ENCODE data around the gene PDCD1.
"Not testable (repeated sequence)": the region's sequence is repeated elsewhere in the genome, so short reads cannot be mapped to it uniquely, and the experiment has no call there.

The PDCD1 gene

DNA sequence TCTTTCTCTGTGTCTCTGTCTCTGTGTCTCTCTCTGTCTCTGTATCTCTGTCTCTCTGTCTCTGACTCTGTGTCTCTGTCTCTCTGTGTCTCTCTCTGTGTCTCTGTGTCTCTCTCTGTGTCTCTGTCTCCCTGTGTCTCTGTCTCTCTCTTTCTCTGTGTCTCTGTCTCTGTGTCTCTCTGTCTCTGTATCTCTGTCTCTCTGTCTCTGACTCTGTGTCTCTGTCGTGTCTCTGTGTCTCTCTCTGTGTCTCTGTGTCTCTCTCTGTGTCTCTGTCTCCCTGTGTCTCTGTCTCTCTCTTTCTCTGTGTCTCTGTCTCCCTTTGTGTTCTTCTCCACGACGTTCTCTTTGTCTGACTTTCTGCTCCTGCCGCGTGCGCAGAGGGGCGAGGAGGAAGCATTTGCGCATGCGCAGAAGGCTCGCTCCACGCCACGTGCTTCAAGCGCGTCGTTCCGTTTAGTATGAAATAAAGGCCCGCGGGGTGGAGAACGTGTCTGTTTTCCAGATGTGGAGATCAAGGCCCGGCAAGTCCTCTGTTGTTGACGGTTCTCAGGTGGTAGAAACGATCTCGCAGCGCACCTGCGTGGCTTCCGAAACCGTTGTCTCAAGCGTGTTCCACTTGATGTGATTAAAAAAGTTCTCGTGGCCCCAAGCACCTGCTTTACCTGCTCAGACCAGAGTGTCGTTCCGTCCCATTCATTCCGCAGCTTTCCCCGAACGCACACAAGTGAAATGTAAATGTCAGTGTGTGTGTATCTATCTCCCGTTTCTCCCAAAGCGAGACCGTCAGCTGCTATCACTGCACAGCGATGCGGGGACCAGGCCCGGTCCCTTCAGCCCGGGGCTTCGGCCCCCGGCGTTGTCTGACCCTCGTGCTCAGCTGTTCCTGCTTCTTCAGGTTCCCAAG is 34.9 kb downstream of the PDCD1 start:
- not testable (repeated sequence) for DNase-seq

DNA sequence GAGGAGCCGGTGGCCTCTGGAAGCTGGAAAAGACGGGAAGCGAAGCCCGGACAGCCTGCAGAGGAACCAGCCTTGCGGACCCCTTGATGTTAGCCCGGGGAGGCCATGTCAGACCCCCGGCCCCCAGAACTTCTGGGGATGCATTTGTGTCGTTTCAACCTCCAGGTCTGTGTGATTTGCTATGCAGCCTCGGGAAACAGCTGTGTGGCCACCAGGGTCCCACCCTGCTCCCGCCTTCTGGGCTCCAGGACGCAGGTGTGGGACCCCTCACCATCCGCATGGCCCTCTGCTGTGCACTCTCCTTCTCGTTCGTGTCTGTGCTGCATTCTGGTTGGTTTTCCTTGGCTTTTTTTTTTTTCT is 36.5 kb downstream of the PDCD1 start:
- no peak for DNase-seq

DNA sequence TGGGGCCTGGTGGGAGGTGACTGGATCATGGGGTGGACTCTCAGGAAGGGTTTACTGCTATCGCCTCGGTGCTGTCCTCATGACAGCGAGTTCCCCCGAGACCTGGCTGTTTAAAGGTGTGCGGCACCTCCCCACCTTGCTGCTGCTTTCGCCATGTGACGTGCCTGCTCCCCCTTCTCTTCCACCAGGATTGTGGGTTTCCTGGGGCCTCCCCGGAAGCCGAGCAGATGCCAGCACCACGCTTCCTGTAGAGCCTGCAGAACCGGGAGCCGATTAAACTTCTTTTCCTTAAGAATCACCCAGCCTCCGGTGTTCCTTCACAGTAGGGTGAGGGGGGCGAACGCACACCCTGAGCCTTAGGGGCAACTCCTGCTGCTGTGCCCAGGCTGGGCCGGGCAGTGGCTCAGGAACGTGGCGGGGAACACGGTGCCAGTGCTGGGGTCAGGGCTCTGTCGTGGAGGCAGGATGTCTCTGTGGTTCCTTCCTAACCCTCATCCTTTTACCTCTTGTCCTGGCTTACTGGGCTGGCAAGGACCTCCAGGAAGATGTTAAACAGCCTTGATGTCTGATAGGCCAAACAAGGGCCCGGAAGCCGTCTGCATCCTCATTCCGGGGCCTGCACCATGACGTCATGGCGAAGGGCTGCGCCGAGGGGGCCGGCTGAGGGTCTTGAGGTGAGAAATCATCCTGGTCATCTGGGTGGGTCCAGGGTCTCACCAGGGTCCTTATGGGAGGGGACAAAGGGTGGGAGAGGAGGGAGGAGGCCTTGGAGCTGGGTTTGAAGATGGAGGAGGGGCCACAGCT is 37.0 kb downstream of the PDCD1 start:
- no peak for DNase-seq

DNA sequence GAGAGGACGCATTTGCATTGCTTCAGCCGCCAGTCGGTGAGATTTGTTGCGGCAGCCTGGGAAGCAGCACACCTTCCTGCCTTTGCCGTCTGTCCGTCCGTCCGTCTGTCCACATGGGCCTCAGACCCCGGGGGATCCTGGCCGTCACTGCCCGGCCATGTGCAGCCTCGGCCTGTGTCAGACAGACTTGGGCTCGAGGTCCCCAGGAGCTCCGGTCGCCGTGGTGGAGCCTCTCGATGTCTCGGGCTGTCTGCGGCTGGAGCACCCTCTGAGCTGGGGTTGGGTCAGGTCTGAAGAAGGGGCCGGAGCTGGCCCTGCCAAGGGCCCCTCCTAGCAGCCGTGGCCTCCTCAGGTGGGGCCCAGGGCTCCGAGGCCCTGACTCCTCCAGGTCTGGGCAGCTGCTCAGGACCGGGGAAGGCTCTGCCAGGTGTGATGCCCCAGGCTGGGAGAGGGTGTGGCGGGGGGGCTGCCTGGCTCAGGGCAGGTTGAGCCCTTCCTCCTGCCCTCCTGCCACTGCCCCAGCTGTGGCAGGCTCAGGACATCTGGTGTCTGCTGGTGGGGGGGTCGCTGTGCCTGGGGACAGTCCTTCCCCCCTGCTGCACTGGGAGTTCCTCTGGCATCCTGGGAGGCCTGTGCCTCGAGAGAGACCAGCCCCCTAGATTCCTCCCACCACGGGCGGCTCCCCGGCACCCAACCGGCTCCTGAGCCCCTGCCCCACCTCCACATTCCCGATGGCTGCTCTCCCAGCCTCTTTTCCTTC is 37.9 kb downstream of the PDCD1 start:
- no peak for DNase-seq

DNA sequence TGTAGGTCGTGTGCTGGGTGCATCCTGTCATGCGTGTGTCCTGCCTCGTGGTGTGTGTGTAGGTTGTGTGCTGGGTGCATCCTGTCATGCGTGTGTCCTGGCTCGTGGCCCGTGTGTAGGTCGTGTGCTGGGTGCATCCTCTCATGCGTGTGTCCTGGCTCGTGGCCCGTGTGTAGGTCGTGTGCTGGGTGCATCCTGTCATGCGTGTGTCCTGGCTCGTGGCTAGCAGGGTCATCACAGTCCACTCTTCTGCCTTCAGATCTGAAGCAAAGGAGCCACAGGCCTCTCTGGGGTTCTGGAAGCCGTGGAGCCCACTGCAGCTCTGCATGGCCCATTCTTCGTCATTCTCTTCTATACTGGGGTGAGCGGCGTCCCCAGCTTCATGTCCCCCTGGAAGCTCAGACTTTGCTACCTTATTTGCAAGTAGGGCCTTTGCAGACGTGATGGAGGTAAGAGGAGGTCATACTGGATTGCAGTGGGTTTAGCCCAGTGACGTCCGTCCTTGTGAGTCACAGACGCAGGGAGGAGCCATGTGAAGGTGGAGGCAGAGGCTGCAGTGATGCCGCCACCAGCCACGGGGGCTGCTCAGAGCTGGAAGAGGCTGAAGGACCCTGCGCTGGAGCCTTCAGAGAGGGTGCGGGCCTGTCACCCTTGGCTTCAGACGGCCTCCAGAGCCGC is 38.6 kb downstream of the PDCD1 start:
- not testable (repeated sequence) for DNase-seq

DNA sequence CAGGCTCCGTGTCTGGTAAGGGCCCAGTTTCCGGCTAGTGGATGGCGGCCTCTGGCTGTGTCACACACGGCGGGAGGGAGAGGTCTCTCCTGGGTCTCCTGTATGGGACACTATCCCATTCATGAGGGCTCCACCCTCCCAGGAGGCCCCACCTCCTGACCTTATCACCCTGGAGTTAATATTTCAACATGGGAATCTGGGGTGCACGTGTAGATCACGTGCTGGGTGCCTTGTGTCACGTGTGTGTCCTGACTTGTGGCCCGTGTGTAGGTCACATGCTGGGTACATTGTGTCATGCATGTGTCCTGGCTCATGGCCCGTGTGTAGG is 39.8 kb downstream of the PDCD1 start:
- DNase-seq = no peak

DNA sequence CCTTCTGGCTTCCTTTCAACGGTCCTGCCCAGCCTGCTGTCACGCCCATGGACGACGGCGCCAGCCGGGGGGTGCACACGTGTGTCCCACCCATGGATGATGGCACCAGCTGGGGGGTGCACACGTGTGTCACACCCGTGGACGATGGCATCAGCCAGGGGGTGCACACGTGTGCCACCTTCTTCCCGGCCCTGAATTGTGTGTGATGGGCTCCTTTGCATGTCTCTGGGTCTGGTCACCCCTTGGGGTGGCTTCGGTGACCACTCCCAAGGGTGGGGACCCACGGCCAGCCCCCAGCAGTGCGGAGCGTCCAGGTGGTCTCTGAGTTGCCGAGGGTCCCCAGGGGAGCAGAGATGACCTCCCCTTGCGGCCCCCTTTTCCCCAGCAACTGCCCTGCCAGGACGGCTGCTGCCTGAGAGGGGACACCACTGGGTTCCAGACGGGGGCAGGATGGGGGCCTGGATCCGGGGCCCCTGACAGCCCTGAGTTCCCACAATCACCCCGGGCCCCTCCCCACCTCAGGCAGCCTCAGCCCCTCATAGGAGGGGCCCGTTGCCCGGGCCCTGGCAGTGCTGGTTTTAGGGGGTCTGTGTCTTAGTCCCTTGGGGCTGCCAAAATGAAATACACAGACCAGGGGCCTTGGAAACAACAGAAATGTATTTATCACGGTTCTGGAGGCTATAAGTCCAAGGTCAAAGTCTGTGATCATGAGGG is 40.3 kb downstream of the PDCD1 start:
- no peak for DNase-seq

DNA sequence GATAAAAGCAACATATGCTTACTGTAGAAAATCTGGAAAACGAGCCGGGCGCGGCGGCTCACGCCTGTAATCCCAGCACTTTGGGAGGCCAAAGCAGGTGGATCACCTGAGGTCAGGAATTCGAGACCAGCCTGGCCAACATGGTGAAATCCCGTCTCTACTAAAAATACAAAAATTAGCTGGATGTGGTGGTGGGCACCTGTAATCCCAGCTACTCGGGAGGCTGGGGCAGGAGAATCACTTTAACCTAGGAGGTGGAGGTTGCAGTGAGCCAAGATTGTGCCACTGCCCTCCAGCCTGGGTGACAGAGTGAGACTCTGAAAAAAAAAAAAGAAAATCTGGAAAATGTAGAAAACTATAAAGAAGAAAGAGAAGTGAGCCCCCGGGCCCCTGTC is 40.9 kb downstream of the PDCD1 start:
- not testable (repeated sequence) for DNase-seq

DNA sequence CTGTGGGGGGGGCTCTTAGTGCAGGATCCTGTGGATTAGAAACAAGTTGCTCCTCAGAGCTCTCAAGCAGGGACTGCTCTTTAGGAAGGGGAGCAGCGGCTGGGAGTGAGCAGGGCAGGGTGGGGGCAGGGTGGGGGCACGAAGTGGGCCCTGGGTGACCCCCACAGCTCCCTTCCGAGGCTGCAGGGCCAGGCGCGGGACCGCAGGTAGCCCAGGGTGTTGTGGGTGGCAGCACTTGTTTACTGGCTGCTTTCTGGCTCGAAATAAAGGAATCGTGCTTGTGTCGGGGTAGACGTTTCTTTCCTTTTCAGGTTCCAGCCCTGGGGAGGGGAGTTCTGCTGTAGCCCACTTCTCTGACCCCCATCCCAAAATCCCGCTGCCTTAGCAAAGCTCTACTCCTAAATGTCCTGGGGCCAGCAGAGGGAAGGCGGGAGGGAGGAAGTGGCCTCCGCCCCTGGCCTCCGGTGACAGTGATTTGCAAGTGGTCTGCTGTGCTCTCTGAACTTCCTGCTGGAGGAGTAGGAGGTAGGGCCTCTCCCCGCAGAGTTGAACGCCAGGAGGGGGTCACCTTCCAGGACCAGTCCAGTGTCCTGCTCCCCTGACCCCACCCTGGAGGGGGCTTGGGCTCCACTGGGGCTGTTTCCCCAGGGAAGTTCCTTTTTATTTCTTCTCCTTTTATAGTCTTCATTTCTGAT is 41.4 kb downstream of the PDCD1 start:
- no peak for DNase-seq

DNA sequence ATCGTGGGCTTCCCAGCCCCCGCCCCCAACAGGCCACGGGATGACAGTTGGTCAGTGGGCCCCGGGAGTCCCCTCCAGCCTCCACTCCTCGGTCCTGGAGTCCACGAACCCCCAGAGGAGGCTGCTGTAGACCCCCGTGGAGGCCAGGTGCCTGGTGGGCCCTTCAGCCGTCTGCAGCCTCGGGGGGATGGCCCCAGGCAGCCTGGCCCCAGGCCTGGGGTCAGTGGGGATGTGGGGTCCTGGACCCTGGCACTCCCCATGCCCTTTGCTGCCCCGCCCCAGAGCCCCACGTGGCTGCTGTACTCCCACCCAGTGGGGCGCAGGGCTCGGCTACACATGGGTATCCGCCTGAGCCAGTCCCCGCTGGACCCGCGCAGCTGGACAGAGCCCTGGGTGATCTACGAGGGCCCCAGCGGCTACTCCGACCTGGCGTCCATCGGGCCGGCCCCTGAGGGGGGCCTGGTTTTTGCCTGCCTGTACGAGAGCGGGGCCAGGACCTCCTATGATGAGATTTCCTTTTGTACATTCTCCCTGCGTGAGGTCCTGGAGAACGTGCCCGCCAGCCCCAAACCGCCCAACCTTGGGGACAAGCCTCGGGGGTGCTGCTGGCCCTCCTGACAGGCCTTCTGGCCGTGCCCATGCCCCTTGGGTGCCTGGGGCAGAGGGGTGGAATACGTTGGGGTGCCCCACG is 42.1 kb downstream of the PDCD1 start:
- DNase-seq = no peak

DNA sequence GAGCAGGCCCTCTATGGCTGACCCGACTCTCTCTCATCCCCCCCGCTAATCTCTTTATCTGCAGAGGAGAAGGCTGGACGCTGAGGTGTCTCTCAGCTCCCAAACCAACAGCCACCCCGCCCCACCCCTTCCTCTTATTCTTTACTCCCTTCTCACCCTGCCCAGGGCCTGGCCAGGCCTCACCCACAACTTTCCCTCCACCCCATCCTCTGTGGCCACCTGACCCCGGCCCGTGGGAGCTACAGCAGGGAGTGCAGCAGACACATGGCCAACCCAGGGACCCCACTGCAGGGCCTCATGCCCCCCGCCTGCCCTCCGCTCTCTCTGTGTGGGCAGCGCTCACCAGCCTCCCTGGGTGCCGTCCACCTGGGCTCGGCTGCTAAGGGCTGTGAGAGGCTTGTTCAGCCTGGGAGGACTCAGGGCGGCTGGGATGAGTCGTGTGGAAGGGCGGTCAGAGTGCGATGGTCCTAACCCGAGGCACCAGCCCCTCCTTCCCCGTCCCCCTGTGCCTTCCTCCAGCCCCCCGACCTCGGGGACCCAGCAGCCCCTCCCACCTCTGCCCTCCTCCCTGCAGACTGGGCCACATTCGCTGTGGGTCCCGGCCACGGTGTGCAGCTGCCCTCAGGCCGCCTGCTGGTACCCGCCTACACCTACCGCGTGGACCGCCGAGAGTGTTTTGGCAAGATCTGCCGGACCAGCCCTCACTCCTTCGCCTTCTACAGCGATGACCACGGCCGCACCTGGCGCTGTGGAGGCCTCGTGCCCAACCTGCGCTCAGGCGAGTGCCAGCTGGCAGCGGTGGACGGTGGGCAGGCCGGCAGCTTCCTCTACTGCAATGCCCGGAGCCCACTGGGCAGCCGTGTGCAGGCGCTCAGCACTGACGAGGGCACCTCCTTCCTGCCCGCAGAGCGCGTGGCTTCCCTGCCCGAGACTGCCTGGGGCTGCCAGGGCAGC is 42.9 kb downstream of the PDCD1 start:
- no peak for DNase-seq

DNA sequence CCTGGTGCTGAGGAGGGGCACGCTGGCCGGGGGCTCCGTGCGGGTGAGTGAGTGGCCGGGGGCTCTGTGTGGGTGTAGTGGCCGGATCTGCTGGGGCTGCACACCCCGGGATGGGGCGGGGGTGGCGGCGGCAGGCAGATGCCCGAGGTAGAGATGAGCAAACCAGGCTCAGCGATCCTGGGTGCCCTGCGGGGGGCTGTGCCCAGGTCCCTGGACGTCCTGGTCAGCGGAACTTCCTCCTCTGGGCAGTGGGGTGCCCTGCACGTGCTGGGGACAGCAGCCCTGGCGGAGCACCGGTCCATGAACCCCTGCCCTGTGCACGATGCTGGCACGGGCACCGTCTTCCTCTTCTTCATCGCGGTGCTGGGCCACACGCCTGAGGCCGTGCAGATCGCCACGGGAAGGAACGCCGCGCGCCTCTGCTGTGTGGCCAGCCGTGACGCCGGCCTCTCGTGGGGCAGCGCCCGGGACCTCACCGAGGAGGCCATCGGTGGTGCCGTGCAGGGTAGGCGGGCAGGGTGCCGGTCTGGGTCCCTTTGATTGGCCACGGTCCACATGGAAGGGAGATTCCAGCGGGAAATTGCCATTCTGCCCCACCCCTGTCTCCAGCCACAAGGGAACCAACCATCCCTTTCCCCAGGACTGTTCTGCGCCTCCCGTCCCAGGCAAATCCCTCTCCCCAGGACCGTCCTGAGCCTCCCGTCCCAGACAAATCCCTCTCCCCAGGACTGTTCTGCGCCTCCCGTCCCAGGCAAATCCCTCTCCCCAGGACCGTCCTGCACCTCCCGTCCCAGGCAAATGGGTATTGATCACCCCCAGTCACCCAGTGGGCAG is 43.8 kb downstream of the PDCD1 start:
- DNase-seq = no peak

DNA sequence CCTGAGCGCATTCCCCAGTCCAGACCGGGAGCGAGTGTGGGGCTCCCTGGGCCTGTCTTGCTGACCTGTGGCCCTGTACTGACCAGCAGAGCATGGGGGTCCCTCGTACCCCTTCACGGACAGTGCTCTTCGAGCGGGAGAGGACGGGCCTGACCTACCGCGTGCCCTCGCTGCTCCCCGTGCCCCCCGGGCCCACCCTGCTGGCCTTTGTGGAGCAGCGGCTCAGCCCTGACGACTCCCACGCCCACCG is 44.4 kb downstream of the PDCD1 start:
- DNase-seq = no peak

DNA sequence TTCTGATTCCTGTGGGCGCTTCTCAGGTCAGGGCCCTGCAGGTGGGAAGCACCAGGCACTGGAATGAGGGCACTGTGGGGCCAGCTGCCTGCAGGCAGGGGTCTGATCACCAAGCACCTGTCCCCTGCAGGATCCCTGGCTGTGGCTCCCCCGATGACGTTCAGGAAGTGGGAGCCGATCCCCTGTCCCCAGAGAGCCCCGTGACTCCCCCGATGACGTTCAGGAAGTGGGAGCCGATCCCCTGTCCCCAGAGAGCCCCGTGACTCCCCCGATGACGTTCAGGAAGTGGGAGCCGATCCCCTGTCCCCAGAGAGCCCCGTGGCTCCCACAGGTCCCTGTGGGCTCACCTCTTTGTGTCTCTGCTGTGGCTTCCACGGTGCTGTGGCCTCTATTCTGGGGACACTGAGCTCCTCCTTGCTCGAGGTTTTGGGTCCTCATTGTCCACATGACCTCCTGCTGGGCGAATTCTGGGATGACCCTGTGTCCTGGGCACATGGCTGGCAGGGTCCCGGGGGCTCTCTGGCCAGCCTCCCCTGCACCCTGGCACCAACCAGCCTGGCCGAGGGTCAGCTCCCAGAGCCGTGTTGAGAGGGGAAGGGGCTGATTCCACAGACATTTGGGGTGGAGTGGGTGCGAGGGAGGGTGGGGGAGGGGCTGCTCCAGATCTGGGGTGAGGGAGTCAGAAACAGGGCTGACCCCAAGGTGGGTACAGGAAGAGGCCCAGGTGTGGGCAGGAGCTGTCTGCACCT is 44.9 kb downstream of the PDCD1 start:
- DNase-seq = no peak

DNA sequence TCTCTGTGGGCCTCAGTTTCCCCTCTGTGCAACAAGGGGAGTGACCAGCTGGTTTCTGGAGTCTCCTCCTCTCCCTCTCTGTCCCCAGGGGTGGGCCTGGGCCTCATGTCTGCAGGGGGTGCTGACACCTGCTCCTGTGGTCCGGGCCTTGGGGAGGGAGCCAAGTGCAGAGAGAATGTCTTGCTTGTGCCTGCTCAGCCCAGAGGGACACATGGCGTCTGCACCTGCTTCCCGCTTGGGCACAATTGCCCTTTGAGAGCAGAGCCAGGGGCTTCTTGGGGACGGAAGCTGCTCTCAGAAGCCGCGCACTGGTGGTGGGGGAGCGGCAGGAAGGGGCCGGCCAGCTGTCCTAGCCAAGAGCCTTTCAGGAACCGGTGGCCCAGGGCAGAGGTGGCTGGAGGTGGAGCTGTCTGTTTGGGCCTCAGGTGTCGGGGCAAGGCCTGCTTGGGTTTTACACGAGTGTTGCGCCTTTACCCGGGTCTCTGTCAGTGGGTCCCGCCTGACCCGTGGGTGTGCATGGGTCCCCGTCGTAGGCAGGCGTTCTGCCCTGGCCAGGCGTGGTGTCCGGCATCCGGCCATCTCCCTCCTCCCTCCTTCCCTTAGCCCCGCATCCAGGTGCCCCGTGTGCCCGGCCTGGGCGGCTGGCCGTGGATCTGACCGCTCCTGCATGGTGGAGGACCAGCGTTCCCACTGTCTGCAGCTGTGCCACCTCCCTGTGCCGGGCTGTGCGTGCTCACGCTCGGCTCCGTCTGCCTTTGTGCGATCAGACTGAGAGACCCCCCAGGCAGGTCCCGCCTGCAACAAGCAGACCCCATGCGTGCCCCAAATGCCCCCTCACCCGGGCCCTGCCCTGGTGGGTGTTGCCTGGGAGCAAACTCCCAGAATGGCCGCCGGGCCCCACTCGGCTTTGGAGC is 45.7 kb downstream of the PDCD1 start:
- no peak for DNase-seq

DNA sequence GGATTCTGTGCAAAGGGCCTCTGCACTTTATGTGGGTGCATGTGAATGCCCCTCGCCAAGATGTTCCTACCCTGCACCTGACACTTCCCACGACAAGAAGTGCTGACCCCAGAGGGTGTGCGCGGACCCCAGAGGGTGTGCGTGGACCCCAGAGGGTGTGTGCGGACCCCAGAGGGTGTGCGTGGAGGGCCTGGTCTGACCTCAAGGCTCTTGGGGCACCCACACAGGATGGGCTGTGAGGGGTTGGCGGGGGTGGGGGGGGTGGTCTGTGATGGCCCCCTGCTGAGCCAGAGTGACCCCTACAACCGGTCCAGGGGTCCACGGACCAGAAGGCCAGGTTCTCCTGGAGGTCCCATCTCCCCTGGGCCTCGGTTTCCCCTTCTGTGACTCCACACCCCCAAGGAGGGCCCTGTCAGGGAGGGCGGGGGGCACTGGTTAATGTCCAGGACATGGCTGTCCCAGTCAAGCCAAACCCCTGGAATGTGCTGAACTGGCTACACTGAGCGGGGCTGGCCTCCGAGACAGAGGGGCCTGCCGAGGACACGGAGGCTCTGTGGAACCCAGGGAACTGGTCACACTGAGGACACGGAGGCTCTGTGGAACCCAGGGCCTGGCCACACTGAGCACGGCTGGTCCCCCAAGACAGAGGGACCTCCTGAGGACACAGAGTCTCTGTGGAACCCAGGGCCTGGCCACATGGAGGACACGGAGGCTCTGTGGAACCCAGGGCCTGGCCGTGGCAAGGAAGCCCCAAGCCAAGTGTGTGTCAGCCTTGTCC is 46.6 kb downstream of the PDCD1 start:
- DNase-seq = no peak
